GM19395 (cell line): ENCODE data around the gene SNAPC2.
A peak's percentile ranks its signal among the peaks of the same experiment; 100 is the strongest.

ENCODE experiments used
- ATAC-seq: cut with Tn5 transposase; IDR thresholded peaks from one replicate; pipeline ENCODE4 v1.9.1; 2021; ENCODE audit warnings: mild to moderate bottlenecking, moderate library complexity; ENCODE audit not compliant: unreplicated experiment

SNAPC2 gene, protein sequence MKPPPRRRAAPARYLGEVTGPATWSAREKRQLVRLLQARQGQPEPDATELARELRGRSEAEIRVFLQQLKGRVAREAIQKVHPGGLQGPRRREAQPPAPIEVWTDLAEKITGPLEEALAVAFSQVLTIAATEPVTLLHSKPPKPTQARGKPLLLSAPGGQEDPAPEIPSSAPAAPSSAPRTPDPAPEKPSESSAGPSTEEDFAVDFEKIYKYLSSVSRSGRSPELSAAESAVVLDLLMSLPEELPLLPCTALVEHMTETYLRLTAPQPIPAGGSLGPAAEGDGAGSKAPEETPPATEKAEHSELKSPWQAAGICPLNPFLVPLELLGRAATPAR

DNA sequence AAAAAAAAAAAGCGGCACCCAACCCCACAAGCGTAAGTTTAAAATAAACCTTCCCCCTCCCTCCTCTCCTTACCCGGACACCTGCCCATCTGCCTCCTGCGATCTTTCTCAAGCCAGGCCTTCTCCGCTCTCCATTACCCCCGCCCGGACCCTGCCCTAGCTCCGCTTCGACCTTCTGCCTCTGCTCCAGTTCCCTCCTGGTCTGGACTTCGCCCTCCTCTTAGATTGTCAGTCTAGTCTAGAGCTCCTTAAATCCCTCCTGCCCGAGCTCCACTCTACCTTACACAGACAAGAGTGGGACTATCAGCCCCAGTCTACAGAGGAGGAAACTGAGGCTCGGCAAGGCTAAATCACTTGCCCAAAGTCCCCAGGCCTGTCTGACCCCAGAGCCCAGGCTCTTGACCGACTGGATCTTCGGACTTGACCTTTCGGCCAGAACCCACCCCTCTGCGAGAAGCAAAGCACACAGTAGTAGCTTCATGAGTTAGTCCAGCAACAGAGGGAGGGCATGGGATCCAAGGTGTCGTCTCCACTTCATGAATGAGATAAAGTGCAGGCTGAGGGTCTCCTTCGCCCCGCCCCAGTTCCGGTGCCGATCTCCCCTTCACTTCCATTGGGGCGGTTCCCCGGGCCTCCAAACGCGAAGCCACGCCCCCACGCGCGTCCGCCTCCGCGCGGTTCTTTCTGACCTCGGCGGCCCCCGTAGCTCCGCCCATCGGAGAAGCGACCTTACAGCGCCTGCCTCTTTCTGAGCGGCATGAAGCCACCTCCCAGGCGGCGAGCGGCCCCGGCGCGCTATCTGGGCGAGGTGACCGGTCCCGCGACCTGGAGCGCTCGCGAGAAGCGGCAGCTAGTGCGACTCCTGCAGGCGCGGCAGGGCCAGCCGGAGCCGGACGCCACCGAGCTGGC is at the start of gene SNAPC2:
Gene SNAPC2 (plus strand): TSS at position 729 of the 909 bp plus-strand sequence. CDS start 29 bp downstream, at position 758.
- peak; percentile 55 for ATAC-seq

DNA sequence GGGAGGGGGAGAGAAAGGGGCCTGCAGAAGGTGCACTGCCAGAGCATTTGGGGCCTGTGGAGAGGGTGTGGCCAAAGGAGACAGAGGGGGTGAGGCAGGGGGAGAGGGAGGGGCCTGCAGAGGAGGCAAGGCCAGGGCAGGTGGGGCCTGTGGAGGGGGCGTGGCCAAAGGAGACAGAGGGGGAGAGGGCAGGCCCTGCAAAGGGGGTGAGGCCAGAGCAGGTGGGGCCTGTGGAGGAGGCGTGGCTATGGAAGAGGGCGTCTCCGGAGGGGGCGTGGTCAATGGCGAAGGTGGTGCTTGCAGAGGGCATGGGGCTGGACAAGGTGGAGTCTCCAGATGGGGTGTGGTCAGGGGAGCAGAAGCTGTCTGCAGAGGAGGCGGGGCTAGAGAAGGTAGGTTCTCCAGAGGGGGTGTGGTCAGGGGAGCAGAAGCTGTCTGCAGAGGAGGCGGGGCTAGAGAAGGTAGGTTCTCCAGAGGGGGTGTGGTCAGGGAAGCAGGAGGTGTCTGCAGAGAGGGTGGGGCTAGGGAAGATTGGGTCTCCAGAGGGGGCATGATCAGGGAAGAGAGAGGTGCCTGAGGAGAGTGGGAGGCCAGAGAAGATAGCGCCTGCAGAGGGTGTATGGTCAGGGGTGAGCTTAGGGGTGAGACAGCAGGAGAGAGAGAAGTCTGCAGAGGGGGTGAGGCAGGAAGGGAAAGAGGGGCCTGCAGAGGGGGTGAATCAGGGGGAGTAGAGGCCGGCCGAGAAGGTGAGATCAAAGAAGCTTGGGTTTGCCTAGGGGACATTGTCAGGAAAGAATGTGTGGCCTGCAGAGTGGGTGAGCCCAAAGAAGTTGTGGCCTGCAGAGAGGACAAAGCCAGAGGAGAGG is 49.3 kb upstream of the SNAPC2 start:
- no peak for ATAC-seq

DNA sequence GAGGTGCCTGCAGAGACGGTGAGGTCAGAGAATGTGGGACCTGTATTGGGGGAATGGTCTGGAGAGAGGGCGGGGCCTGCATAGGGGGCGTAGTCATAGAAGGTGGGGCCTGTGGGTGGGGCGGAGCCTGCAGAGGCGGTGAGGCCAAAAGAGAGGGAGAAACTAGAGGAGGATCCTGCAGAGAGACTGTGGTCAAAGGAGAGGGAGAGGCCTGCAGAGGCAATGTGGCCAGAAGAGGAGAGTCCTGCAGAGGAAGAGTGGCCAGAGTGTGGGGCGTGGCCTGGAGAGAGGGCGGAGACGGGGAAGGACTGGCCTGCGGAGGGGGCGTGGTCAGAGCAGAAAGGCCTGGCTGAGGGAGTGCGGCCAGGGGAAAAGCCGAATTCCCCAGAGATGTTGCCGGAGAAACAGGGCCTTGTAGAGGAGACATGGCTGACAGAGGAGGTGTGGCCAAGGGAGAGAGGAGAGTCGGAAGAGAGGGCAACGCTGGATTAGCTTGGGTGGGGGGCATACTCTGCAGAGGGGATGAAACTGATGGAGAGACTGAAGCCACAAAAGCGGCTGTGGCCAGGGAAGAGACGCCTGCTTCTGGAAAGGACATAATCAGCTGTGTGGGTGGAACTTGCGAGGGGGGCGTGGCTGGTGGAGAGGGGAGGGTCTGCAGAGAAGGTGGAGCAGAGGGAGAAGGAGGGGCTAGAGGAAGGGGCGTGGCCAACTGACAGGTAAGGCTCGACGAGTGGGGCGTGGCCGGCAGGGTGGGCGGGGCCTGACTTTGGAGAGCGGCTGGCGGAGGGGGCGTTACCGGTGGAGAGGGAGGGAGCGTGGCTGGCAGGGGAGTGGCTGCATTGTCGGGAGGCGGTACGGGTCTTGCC is 48.5 kb upstream of the SNAPC2 start:
- no peak for ATAC-seq

DNA sequence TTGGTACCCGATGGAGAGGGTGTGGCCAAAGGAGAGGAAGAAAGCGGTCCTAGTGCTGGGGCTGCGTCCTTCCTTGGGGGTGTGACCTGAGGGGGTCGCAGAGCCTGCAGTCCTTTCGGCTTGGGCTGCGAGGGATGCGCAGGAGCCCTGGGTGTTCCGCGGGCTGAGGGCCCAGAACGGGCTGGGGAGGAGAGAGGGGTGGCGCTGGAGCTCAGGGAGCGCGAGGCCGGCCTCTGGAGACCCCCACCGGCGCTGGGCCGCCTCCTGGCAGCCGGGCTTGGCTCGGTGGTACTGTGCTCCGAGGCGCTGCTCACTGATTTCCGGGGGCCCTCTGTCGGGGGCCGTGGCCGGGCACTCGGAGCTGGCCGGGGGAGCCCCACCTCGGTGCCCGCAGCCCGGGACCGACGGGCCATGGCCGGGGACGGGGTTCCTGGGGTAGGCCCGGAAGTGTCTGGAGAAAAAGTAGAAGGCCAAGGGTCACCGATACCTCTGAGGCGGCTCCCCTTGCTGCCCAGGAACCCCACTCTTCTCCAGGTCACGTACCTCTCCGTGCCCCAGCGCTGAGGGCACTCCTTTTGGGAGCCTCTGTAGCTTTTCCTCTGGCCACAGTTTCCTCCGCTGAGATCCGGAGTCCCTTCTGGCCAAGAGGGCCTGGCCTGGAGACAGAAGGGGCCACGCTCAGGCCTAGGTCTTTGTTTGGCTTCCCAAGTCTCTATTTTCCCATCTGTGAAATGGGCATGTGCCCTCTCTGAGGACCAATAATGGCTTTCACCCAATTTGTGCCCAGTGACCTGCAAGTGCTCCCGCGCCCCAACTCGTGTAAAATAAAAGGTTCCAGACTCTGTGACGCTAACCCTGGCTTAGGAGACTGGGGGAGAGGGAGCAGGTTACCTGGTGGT is 47.6 kb upstream of the SNAPC2 start:
- ATAC-seq = no peak

DNA sequence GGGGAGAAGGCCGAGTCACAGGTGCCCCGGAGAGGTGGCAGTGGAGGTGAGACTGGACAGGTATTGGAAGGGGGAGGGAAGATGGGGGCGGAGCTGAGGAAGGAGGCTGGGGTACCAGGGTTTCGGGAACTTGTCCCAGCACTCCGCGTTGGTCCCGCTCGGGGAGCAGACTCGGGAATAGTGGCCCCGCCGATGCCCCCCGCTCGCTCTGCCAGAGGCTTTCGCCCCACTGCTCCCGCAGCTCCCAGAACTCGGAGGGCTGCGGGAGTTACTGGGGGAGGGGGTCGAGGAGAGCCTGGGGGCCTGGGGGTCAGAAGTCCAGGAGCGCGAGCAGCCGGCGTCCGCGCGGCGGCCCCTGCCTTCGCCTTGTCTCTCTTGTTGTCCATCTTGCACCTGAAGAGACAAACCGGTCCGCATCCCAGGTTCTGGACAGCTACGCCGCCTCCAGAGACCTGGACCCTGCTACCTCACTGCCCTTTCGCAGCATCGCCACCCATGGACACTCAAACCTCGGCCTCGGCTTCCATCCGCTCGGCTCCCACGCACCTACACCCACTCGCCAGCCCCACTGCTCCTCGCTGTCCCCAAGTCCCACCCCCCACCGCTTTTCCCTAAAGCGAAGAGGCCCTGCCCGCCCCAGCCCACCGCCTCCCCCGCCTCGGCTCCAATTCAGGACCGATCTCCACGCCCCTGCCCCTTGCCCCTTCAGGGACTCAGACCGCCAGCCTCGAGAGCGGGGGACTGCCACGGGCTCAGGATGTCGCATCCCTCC is 46.6 kb upstream of the SNAPC2 start:
- no peak for ATAC-seq

DNA sequence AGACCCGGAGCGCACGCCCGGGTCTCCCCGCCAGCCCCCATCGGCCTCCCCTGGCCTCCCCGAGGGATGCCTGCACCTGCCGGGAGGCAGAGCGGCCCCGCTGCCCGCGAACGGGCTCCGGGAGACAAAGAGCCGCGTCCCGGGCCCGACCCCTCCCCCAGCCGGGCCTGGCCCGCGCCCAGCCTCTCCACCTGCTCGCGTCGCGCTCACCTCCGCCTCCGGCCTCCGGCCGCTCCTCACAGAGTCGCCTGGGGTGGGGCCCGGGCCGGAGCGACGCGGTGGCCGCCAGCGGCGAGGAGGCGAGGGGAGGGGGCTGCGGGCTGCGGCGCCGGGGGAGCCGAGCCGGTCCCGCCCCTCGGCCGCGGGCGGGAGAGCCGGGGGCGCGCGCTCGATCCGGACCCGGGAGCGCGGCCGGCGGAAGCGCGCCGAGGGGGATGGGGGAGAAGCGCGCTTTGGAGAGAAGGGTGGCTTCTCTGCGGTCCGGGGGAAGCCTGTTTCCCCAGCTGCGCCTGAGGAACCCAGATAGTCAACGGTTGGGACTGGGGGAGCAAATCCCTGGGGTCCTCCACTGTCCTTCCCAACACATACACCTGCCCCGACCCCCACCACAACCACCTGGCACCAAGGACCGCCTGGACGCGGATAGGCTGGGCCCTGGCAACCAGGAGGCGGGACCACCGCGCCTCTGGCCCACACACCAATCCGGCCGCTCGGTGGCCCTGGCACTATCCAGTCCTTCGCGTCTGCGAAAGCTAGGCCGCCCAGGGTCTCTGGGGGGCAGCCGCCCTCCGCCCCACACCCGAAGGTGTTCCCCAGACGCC is 45.9 kb upstream of the SNAPC2 start, which contains the start of gene PRR36:
Gene PRR36 (minus strand): TSS at position 315 of the 821 bp plus-strand sequence. CDS start 701 bp downstream, outside the sequence.
- ATAC-seq = no peak

DNA sequence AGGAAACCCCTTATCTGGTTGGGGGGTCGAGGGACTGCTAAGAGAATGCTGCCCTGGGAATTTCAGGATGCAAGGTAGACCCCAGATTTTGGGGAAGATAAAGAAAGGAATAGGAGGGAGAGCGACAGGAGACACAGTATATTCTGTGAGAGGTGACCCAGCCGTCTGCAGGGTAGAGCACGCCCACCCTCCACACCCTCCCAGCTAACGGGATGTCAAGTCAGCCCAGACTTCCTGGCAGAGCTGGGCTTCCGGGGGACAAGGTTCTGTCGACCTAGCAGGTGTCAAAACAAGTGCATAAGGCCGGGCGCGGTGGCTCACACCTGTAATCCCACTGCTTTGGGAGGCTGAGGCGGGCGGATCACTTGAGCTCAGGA is 45.3 kb upstream of the SNAPC2 start:
- no peak for ATAC-seq

DNA sequence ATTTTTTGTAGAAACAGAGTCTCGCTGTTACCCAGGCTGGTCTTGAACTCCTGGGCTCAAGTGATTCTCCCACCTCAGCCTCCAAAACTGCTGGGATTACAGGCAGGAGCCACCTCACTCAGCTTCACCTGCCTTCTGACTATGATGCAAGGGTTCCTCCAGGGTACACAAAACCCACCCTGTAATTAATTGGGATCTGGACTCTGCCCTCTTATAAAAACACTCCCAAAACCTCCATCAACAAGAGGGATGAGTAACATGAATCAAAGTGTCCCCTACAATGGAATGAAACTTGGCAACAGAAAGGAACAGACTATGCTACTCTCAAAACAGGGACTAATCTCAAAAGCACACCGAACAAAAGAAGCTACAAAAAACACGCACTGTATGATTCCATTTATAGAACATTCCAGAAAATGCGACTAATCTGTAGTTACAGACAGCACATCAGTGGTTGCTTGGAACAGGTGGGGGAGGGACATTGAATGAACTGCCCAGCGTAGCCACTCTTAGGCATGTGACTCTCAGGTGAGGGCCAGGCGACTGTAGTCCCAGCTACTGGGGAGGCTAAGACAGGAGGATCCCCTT is 42.8 kb upstream of the SNAPC2 start:
- no peak for ATAC-seq

DNA sequence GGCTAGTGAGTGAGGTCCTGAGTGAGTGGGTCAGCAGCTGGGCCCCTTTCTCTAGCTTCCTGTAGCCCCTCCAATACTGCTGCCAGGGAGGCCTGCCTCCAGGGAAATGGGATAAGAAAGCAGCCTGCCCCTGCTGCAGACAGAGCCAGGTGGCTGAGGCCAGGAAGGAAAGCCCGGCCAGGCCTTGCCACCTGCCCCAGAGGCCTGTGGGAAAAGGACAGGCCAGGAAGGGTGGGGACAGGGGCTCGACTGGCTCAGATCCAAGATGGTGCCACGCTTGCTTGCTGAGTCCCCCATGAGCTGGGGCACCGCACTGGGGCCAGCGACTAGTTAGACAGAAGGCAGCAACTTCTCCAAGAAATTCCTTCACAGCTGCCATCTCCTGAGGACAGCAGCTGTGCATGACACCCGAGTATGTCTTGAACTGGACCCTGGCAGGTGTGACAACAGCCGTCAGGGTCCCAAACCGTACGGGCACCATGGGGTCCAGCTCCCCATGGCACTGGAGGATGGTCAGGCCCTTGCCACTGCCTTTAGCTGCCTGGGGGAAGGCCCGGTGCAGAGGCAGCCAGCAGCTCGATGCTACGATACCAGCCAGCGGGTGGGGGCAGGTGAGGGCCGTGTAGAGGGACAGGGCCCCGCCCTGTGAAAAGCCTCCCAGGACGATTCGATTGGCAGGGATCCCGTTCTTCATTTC is 40.9 kb upstream of the SNAPC2 start:
- ATAC-seq = no peak

DNA sequence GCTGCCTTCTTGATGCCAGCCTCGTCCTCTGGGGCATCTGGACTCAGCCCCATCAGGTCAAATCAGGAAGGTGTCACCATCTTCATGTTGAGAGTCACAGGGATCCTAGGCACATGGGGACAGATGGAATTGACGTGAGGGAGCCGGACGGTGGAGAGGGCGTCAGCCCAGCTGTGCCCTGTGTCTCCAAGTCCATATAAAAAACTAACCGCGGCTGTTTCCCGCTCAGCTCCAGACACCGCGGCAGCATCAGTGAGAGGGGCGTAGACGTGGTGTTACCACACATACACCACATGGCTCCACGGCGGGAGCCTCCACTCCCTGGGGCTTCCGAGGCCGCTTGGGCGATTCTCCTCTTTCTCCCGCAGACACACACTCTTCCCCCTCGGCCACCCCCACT is 40.3 kb upstream of the SNAPC2 start:
- no peak for ATAC-seq

DNA sequence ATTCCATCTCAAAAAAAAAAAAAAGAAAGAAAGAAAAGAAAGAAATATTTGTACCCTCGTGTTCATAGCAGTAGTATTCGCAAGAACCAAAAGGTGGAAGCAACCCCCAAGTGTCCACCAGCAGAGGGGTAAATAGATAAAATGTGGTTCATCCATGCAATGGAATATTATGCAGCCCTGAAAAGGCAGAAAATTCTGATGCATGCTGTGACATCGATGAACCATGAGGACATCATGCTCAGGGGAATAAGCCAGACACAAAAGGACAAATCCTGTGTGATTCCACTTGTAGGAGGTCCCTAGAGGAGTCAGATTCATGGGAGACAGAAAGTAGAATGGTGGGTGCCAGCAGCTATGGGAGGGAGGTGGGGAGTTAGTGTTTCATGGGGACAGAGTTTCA is 38.2 kb upstream of the SNAPC2 start:
- no peak for ATAC-seq

DNA sequence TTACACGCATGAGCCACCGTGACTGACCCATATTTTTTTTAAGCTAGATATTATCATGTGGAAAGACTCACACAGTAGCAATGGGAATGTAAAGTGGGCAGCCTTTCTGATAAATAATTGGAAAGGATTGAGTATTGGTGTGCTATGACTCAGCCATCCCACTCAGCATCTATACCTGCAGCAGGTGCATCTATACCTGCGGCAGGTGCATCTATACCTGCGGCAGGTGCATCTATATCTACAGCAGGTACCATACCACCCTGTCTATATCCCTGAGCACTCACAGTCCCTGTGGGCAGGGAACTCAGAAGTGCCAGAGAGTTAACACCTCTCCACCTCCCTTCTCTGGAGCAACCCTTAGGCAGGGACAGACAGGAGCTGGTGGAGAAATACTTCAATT is 37.0 kb upstream of the SNAPC2 start:
- ATAC-seq = no peak

DNA sequence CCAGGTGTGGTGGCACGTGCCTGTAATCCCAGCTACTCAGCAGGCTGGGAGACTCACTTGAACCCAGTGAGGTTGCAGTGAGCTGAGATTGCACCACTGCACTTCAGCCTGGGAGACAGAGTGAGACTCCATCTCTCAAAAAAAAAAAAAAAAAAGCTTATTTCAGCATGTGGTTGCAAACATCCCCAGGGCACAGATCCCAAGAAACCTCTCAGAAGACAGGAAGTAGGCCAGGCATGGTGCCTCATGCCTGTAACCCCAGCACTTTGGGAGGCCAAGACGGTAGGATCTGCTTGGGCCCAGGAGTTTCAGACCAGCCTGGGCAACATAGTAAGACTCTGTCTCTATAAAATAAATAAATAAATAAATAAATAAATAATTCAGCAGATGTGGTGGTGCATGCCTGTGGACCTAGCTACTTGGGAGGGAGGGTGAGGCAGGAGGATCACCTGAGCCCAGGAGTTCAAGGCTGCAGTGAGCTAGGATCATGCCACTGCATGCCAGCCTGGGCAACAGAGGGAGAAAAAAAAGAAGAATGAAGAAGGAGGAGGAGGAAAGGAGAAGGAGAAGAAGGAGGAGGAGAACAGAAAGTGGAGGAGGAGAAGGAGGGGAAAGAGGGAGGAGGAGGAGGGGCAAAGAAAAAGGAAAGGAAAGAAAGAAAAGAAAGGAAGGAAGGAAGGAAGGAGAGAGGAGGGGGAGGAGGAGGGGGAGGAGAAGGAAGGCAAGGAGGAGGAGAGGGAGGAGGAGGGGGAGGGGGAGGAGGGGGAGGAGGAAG is 36.2 kb upstream of the SNAPC2 start:
- no peak for ATAC-seq

DNA sequence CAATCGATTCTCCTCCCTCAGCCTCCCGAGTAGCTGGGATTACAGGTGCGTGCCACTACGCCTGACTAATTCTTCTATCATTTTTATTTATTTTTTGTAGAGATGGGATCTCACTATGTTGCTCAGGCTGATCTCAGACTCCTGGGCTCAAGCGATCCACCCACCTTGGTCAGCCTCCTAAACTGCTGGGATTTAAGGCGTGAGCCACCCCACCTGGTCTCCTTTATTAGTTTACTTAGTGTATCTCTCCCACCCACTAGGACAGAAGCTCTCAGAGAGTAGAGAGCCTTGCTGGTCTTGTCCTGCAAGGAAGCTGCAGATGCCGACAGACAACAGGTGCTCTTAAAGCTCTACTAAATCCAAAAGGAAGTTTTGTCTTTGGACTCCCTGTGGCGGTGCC is 34.3 kb upstream of the SNAPC2 start:
- no peak for ATAC-seq

DNA sequence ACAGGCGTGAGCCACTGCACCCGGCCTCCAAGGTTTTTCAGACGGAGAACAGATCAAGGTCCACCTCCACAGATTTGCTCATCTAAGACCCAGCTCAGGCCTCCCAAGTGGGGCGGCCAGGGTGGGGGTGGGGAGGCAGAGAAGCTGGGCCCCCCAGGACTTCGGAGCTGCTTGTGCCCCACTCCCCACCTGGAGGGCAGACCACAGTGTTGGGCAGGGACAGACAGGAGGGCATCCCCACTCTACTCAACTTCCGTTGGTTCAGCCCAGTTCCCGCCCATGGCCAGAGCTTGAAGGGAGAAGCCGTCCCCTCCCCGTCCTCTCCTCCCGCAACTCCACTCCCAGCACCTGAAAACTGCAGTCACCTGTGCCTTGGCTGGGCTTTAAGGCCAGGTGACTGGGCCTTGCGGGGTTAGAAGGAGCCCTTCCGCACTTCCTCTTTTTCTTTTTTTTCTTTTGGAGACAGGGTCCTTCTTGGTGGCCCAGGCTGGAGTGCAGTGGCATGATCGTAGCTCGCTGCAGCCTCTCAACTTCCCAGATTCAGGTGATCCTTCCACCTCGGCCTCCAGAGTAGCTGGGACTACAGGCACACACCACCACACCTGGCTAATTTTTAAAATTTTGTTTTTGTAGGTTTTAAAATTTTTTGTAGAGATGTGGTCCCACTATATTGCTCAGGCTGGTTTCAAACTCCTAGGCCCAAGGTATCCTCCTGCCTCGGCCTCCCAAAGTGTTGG is 32.6 kb upstream of the SNAPC2 start:
- no peak for ATAC-seq
